ENCODE results near the gene CRYL1.

GRCh38 chr13:20503088-20504083 is 22.3 kb downstream of the CRYL1 start:
- TF ChIP-seq EGR1 (IDR thresholded peaks at IDR 0.05) (no peak), TAF1 (IDR thresholded peaks at IDR 0.05; ENCODE audit: low read depth) (no peak), RAD21 (IDR thresholded peaks at IDR 0.05; ENCODE audit: low read depth) (no peak), EP300 (IDR thresholded peaks at IDR 0.05; ENCODE audit: borderline replicate concordance) (no peak)
